ENCODE measurements around the gene DTX1. TPM values are rescaled to one million over a fixed set of nuclear protein-coding genes. Genes with fewer than 3 reads are reported as not detected.

The DTX1 gene
- total and polyA plus RNA-seq, 2 donors (not counting 1 experiment from before 2014, with no cell fraction given) = 47.0 to 49.5 TPM

GRCh38 chr12:113129664-113130456 lies 73.3 kb downstream of the DTX1 start:
- Mint-ChIP-seq H3K4me3 (peak overlapping the region; percentile 48), H3K9me3 (ENCODE audit: insufficient read depth) (no peaks in the 10 kb centered on the region), H3K27me3 (no peaks in the 10 kb centered on the region), H3K27ac (peak overlapping the region; percentile 42), H3K4me1 (peaks cover 32% of the 10 kb centered on the region)
- DNase-seq (no peak), ATAC-seq (ENCODE audit: low read depth) (no peak)
- intact Hi-C loops (cut with micrococcal nuclease) = loop anchor here (2.0 to 5.0 kb wide), 2 partner anchors 38 to 45 kb away; no protein-coding TSS in a partner anchor
- no peak for TF ChIP-seq CTCF (IDR thresholded peaks at IDR 0.05)
- no peak for TF ChIP-seq EZH2 (IDR thresholded peaks at IDR 0.05; ENCODE audit: borderline replicate concordance, insufficient read depth, low read depth, low read length, poor library complexity, severe bottlenecking)
- no peaks in the 10 kb centered on the region for H4K20me1 ChIP-seq (ENCODE audit: control insufficient read depth, insufficient read depth, low read length, poor library complexity, severe bottlenecking)
- H3K9ac ChIP-seq (ENCODE audit: low read length) = no peak overlapping the region
- no peaks in the 10 kb centered on the region for H3K79me2 ChIP-seq (ENCODE audit: control insufficient read depth, insufficient read depth, low read length)
- no peaks in the 10 kb centered on the region for H3K9me3 ChIP-seq (ENCODE audit: control extremely low read depth in 1 of 3, control insufficient read depth in 2 of 3, insufficient read depth in 1 of 3, low read length in 2 of 3)
- peaks cover 0 to 6% (median under 1%) of the 10 kb centered on the region in 4 experiments for H3K27me3 ChIP-seq (replicated peaks in 1 of 4; ENCODE audit: control extremely low read depth in 1 of 4, control insufficient read depth in 3 of 4, insufficient read depth in 4 of 4, low read length in 3 of 4)
- H3K4me3 ChIP-seq (ENCODE audit: control extremely low read depth in 1 of 5, extremely low read depth in 1 of 5, insufficient read depth in 1 of 5, low read depth in 2 of 5, low read length in 4 of 5) = no peak overlapping the region
- POLR2A ChIA-PET = interaction anchor here (0.5 to 1.2 kb wide), 3 partner anchors 26 to 1340 kb away, joined by 3 read pairs; no protein-coding TSS in a partner anchor
- H3K4me2 ChIP-seq (replicated peaks; ENCODE audit: low read depth, low read length, poor library complexity, severe bottlenecking) = peak overlapping the region; percentile 46
- 50% methylated on average over 17 of the region's 17 CpGs for WGBS (ENCODE audit: insufficient coverage)
- no peak overlapping the region for H2AFZ ChIP-seq (ENCODE audit: insufficient read depth, low read depth, low read length, poor library complexity, severe bottlenecking)
- H3K27ac ChIP-seq (ENCODE audit: low read length in 2 of 2) = no peak overlapping the region
- CTCF ChIA-PET = interaction anchor here (0.6 to 3.7 kb wide), 4 partner anchors 20 to 55 kb away, joined by 3 to 26 read pairs (median 4); partner anchors contain the start of gene CFAP73
- no peaks in the 10 kb centered on the region for H3K36me3 ChIP-seq (replicated peaks in 1 of 2; ENCODE audit: control extremely low read depth in 1 of 2, control insufficient read depth in 1 of 2, extremely low read depth in 1 of 2, insufficient read depth in 2 of 2, low read length in 1 of 2)
- H3K4me1 ChIP-seq (ENCODE audit: control insufficient read depth in 2 of 2, insufficient read depth in 2 of 2, low read length in 2 of 2) = peaks cover 18 to 20% of the 10 kb centered on the region in 2 donors
